Natural killer cell (primary cell): ENCODE results near the gene RTL10. TPM values are rescaled to one million over a fixed set of nuclear protein-coding genes. Genes with fewer than 3 reads are reported as not detected.

Experiments
- ATAC-seq, 3 donors: fragments of 150-1000 bp in 2 of 3; fragments of 200-7000 bp in 1 of 3; cut with Tn5 transposase; 1 replicate in 1 of 3; 2 replicates in 2 of 3; pipeline ENCODE4 v1.10.0; 2021; ENCODE audit warnings: mild to moderate bottlenecking in 2 of 3, moderate library complexity in 2 of 3
- DNase-seq, 2 donors: peaks; one replicate each; pipeline versions ENCODE4 v3.0.0 to v3.0.0-alpha.2; 2013 to 2021; ENCODE audit warnings: mixed read lengths in 1 of 2
- H3K27ac ChIP-seq: one replicate; pipeline ENCODE4 v1.5.1; 2013; ENCODE audit warnings: mild to moderate bottlenecking, low read length
- H3K27me3 ChIP-seq: one replicate; pipeline ENCODE4 v1.6.1; 2013; ENCODE audit warnings: low read length; ENCODE audit not compliant: control insufficient read depth, insufficient read depth
- H3K36me3 ChIP-seq: one replicate; pipeline ENCODE4 v1.6.1; 2013; ENCODE audit warnings: low read length; ENCODE audit not compliant: control insufficient read depth, insufficient read depth
- H3K4me1 ChIP-seq: one replicate; pipeline ENCODE4 v1.6.1; 2013; ENCODE audit warnings: low read length; ENCODE audit not compliant: control insufficient read depth, insufficient read depth
- H3K4me3 ChIP-seq: one replicate; pipeline ENCODE4 v1.5.1; 2013; ENCODE audit warnings: low read length
- H3K9me3 ChIP-seq: one replicate; pipeline ENCODE4 v1.6.1; 2013; ENCODE audit warnings: low read length; ENCODE audit not compliant: control insufficient read depth, insufficient read depth
- H3K27ac Mint-ChIP-seq, 2 donors: one replicate each; pipeline ENCODE4 v1.8.0; 2022; ENCODE audit warnings: mild to moderate bottlenecking in 2 of 2, mixed read lengths in 2 of 2, moderate library complexity in 1 of 2
- H3K27me3 Mint-ChIP-seq, 2 donors: one replicate each; pipeline ENCODE4 v1.8.0; 2022; ENCODE audit warnings: low read depth in 2 of 2, mixed read lengths in 2 of 2
- H3K36me3 Mint-ChIP-seq: one replicate; pipeline ENCODE4 v1.8.0; 2022; ENCODE audit warnings: mixed read lengths
- H3K4me1 Mint-ChIP-seq, 2 donors: one replicate each; pipeline ENCODE4 v1.8.0; 2022; ENCODE audit warnings: mixed read lengths in 2 of 2
- H3K4me3 Mint-ChIP-seq: one replicate; pipeline ENCODE4 v1.8.0; 2022; ENCODE audit warnings: mild to moderate bottlenecking, moderate library complexity, mixed read lengths
- H3K9me3 Mint-ChIP-seq, 2 donors: one replicate each; pipeline ENCODE4 v1.8.0; 2022; ENCODE audit warnings: mixed read lengths in 2 of 2
- WGBS: methylation state at CpG from one replicate; pipeline ENCODE4 v1.1.7; 2013; ENCODE audit warnings: missing lambda C conversion rate; ENCODE audit not compliant: insufficient coverage; 5-methylcytosine and 5-hydroxymethylcytosine counted together
- intact Hi-C: fragments of 100-400 bp; cut with micrococcal nuclease; formaldehyde crosslinking; loops from one replicate; pipeline ENCODE4 v1.14.2; 2022
- total RNA-seq, 4 donors: library from RNA; stranded (reverse); fragments of 120-200 nt in 1 of 4; gene quantifications; one replicate each; pipeline versions ENCODE4 v1.2.3 to v1.2.4, GENCODE V29; 2013 to 2022
- TF ChIP-seq, protein P1 (sequence below): fragments of 200-600 bp; IDR thresholded peaks from one replicate; pipeline ENCODE4 v1.8.0; 2022; ENCODE audit warnings: antibody characterized with exemption

The RTL10 gene
- total RNA-seq, 3 donors from 2014 or later (not counting 1 experiment from before 2014, with no cell fraction given): 6.4 to 12.5 (median 11.7) TPM

DNA sequence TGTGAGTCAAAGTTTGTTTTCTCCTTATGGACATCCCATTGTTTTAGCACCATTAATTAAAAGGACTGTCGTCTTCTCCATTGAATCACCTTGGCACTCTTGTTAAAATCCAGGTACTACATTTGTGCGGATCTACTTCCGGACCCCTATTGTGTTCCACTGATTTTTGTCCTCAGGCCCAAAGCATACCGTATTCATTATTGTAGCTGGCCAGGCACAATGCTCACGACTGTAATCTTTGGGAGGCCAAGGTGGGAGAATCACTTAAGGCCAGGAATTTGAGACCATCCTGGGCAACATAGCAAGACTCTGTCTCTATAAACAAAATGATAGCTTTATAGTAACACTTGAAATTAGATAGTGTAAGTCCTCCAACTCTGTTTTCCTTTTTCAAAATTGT, 8.9 kb upstream of the RTL10 start:
- Histone ChIP-seq H3K4me3 (no peak overlapping the region), H3K36me3 (no peaks in the 10 kb centered on the region), H3K27me3 (no peaks in the 10 kb centered on the region), H3K27ac (no peak overlapping the region), H3K4me1 (no peaks in the 10 kb centered on the region), H3K9me3 (no peaks in the 10 kb centered on the region)
- intact Hi-C loops: no loop called here
- Mint-ChIP-seq H3K4me1 (no peaks in the 10 kb centered on the region), H3K9me3 (no peaks in the 10 kb centered on the region), H3K27ac (no peak overlapping the region), H3K36me3 (no peaks in the 10 kb centered on the region), H3K27me3 (no peaks in the 10 kb centered on the region), H3K4me3 (no peak overlapping the region)
- WGBS: 92% methylated on average over 5 of the region's 5 CpGs
- ATAC-seq (no peak), DNase-seq (no peak)
- TF ChIP-seq, protein P1, sequence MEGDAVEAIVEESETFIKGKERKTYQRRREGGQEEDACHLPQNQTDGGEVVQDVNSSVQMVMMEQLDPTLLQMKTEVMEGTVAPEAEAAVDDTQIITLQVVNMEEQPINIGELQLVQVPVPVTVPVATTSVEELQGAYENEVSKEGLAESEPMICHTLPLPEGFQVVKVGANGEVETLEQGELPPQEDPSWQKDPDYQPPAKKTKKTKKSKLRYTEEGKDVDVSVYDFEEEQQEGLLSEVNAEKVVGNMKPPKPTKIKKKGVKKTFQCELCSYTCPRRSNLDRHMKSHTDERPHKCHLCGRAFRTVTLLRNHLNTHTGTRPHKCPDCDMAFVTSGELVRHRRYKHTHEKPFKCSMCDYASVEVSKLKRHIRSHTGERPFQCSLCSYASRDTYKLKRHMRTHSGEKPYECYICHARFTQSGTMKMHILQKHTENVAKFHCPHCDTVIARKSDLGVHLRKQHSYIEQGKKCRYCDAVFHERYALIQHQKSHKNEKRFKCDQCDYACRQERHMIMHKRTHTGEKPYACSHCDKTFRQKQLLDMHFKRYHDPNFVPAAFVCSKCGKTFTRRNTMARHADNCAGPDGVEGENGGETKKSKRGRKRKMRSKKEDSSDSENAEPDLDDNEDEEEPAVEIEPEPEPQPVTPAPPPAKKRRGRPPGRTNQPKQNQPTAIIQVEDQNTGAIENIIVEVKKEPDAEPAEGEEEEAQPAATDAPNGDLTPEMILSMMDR: no peak

- no peak overlapping the region for H3K4me3 Mint-ChIP-seq
- H3K36me3 Mint-ChIP-seq: no peaks in the 10 kb centered on the region
- WGBS: 94% methylated on average over 12 of the region's 13 CpGs
- no peak overlapping the region for H3K4me3 ChIP-seq
- no peaks in the 10 kb centered on the region for H3K9me3 ChIP-seq
- H3K4me1 Mint-ChIP-seq: no peaks in the 10 kb centered on the region
- H3K9me3 Mint-ChIP-seq: no peaks in the 10 kb centered on the region
- intact Hi-C loops: no loop called here
- no peaks in the 10 kb centered on the region for H3K27me3 ChIP-seq
- H3K4me1 ChIP-seq: no peaks in the 10 kb centered on the region
- H3K36me3 ChIP-seq: no peaks in the 10 kb centered on the region
- H3K27ac Mint-ChIP-seq: no peak overlapping the region
- no peaks in the 10 kb centered on the region for H3K27me3 Mint-ChIP-seq
- no peak overlapping the region for H3K27ac ChIP-seq
- ATAC-seq: no peak
- no peak for DNase-seq
- TF ChIP-seq, protein P1: no peak
Measured at GRCh38 chr22:19862619-19863246, 8.1 kb upstream of the RTL10 start.

DNA sequence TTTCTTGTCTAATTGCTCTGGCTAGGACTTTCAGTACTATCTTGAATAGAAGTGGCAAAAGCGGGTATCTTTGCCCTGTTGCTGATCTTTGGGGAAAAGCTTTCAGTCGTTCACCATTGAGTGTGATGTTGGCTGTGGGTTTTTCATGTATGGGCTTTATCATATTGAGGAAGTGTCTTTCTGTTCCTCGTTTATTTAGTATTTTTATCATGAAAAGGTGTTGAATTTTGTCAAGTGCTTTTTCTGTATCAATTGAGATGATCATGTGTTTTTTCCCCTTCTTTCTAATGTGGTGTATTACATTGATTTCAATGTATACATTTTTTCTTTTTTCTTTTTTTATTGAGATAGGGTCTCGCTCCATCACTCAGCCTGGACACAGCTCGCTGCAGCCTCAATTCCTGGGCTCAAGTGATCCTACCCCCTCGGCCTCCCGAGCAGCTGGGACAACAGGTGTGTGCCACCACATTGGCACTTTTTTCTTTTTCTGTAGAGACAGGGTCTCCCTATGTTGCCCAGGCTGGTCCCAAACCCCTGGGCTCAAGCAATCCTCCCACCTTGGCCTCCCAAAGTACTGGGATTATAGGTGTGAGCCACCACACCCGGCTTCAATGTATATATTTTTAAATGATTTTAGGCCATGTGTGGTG, 5.3 kb upstream of the RTL10 start:
- Histone ChIP-seq H3K4me3 (no peak overlapping the region), H3K9me3 (no peaks in the 10 kb centered on the region), H3K27ac (no peak overlapping the region), H3K27me3 (no peaks in the 10 kb centered on the region), H3K4me1 (peaks cover 11% of the 10 kb centered on the region), H3K36me3 (no peaks in the 10 kb centered on the region)
- H3K4me1 Mint-ChIP-seq: peaks cover 0 to 11% of the 10 kb centered on the region in 2 donors
- TF ChIP-seq, protein P1: no peak
- WGBS: 94% methylated on average over 6 of the region's 8 CpGs
- no peaks in the 10 kb centered on the region for H3K27me3 Mint-ChIP-seq
- no peaks in the 10 kb centered on the region for H3K9me3 Mint-ChIP-seq
- ATAC-seq (no peak), DNase-seq (no peak)
- H3K36me3 Mint-ChIP-seq: no peaks in the 10 kb centered on the region
- no peak overlapping the region for H3K4me3 Mint-ChIP-seq
- intact Hi-C loops: no loop called here
- H3K27ac Mint-ChIP-seq: no peak overlapping the region

- H3K36me3 Mint-ChIP-seq: no peaks in the 10 kb centered on the region
- Histone ChIP-seq H3K27me3 (no peaks in the 10 kb centered on the region), H3K4me3 (no peak overlapping the region), H3K4me1 (peaks cover 26% of the 10 kb centered on the region), H3K27ac (no peak overlapping the region), H3K9me3 (no peaks in the 10 kb centered on the region), H3K36me3 (no peaks in the 10 kb centered on the region)
- DNase-seq (no peak), ATAC-seq (no peak)
- intact Hi-C loops: no loop called here
- no peak overlapping the region for H3K4me3 Mint-ChIP-seq
- peaks cover 19 to 35% of the 10 kb centered on the region in 2 donors for H3K4me1 Mint-ChIP-seq
- 100% methylated on average over 2 of the region's 3 CpGs for WGBS
- TF ChIP-seq, protein P1: no peak
- no peaks in the 10 kb centered on the region for H3K27me3 Mint-ChIP-seq
- no peaks in the 10 kb centered on the region for H3K9me3 Mint-ChIP-seq
- peak overlapping the region in 1 of 2 donors; percentile 82 for H3K27ac Mint-ChIP-seq
Measured at GRCh38 chr22:19857382-19857781, 2.7 kb upstream of the RTL10 start.
